ENCODE results near the gene TMPRSS5.
"Not testable (repeated sequence)": the region's sequence is repeated elsewhere in the genome, so short reads cannot be mapped to it uniquely, and the experiment has no call there.

TMPRSS5 gene

GRCh38 chr11:113673550-113674396 is 32.3 kb downstream of the TMPRSS5 start:
- H3K4me3 ChIP-seq (ENCODE audit: low read depth, low read length), result no peak overlapping the region
- DNase-seq (ENCODE audit: low read depth), result no peak

- DNase-seq (ENCODE audit: low read depth); H3K4me3 ChIP-seq (ENCODE audit: low read depth, low read length): not testable (repeated sequence)
These were observed 34.2 kb downstream of the TMPRSS5 start for GRCh38 chr11:113671914-113672313.

DNA sequence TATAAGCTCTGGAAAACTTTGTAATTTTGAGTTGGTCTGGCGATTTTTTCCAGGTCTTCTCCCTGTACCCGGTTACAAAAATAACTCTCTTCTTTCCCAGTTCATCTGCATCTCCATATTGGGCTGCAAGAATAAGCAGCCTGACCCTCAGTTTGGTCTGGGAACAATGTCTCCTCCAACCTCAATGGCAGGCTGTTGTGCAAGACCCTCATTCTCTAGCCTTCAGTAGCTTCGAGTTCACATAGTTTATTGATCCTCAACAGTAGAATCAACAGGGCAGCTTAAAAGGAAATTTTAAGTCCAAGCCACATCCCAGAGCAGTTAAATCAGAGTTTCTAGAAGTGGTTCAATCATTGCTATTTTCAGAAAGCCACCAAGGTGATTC is 35.3 kb downstream of the TMPRSS5 start:
- no peak overlapping the region for H3K4me3 ChIP-seq (ENCODE audit: low read depth, low read length)
- DNase-seq (ENCODE audit: low read depth), result no peak

DNA sequence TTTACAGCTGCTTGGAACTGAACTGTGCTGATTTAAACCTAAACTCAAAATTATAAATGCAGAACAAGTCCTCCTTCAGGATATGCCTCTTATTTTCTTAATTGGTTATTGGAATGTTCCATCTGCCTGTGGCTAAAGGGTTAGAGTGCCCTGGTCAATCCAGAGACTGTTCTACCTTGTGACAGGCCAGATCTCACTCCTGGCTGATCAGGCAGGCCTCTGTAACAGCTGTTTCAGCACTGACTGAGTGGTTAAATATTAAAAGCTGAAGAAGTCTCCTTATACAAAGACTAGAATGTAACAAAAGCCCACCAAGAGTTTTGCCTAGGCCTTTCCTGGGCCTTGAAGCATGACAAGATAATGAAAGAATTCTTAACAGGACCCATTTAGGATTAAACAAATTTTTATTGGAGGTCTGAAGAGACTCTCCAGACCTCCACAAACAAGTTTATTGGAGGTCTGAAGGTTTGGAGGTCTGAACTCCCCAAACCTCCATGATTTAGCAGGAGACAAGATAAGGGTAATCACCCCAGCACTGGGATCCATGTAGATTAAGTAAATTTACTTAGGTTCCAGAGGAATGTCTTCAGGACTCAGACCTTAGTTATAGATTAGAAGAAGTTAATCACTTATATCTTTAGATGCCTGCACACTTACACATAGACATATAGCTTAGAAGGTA is 35.8 kb downstream of the TMPRSS5 start:
- no peak overlapping the region for H3K4me3 ChIP-seq (ENCODE audit: low read depth, low read length)
- no peak for DNase-seq (ENCODE audit: low read depth)

DNA sequence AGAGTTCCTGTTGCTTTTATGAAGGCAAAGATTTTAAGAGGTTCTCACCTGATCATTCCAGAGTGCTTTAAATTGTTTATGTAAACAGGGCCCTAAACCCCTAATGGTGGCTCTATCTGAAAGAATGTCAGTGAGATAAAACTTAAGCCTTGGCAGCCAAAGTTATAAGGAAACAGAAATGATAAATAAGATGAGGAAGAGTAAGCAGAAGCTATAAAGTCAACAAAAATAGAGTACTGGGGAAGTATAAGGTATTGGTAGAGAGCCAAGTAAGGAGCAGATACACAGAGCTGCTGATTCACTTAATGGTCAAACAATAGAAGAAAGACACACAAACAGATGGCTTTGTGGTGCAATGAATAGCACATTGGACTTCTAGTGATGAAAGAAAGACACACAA is 37.9 kb downstream of the TMPRSS5 start:
- no peak overlapping the region for H3K4me3 ChIP-seq (ENCODE audit: low read depth, low read length)
- no peak for DNase-seq (ENCODE audit: low read depth)

DNA sequence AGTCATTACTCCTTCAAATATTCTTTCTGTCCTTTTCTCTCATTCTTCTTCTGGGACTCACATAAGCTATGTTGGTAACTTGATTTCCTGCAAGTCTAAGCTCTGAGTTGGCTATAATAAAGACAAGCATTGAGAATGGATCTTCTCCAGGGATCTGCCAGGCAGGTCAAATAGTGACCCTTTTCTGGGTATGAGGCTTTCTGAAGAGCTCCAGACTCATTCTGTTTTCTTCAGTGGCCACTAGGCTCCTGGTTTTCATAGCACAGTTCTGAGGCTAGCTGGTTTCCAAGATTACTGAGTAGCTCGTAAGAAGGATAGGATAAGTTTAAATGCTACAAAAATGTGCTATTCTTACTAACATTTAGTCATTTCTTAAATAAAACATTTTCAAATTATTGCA is 38.3 kb downstream of the TMPRSS5 start:
- H3K4me3 ChIP-seq (ENCODE audit: low read depth, low read length), result no peak overlapping the region
- DNase-seq (ENCODE audit: low read depth), result no peak

DNA sequence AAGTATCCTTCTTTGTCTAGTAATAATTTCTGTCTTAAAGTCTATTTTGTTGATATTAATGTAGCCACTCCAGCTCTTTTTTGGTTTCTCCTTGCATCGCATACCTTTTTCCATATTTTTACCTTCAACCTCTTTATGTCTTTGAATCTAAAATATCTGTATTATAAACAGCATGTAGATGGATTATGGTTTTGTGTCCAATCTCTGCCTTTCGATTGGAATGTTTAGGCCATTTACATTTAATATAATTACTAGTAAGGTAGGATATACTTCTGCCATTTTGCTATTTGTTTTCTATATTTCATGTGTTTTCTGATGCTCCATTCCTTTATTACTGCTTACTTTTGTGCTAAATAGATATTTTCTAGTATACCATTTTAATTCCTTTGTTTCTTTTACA is 39.5 kb downstream of the TMPRSS5 start:
- DNase-seq (ENCODE audit: low read depth), result no peak
- H3K4me3 ChIP-seq (ENCODE audit: low read depth, low read length), result no peak overlapping the region

- DNase-seq (ENCODE audit: low read depth), result no peak
- H3K4me3 ChIP-seq (ENCODE audit: low read depth, low read length), result no peak overlapping the region
These were observed 41.0 kb downstream of the TMPRSS5 start for GRCh38 chr11:113664981-113665710.

DNA sequence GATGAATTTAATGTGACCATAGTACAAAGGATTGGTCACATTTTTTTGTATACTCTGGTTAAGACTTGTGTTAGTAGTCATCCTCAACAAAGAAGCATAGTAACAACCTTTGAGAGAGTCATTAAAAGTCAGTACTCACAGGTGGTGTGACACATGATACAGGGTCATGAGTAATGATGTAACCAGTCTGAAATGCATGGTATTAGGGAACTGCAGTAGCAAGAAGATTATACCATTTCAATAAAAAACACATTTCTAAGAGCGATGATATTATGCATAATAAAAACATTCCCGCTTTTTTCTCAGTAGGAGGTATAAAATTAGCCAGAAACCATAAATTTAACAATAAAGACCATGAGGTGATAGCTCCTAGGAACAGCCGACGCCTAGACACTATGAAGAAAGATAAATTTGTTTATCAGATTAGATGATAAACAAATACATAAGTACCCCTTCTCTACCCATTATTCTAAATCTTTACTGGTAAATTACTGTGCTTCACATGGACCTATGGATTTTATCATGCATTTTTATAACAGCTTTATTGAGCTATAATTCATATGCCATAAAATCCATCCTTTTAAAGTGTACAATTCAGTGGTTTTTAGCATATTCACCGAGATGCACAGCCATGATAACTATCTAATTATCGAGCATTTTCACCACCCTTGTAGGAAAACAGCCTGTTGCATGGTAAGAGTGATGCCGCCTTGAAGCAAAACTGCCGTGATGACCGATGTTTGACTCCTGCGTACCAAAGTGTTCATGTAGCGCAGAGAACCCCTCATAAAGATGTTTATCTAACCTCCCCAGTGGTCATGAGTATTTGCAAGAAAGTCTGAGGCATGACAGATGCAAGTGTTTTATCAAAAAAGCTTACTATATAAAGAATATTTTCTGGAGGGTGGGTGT is 41.8 kb downstream of the TMPRSS5 start:
- DNase-seq (ENCODE audit: low read depth), result no peak
- no peak overlapping the region for H3K4me3 ChIP-seq (ENCODE audit: low read depth, low read length)

DNA sequence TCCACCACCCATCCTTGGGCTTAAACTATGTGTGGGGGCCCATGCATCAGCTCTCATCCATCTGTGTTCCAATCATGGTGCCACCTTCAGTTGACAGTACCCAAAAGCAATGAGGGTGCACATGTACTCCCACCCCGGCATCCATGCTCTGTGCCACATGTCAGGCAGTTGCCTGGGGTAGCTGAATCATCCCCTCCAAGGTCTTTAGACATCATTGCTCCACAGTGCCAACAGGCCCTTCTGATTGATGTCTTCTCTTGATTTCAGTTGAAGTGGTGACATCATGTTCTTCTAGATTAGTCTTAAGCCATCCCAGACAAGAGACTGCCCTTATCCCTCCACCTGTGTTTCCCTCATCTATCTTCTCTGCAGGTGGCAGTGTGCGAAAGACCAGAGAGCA is 42.5 kb downstream of the TMPRSS5 start:
- DNase-seq (ENCODE audit: low read depth), result no peak
- no peak overlapping the region for H3K4me3 ChIP-seq (ENCODE audit: low read depth, low read length)

- no peak overlapping the region for H3K4me3 ChIP-seq (ENCODE audit: low read depth, low read length)
- no peak for DNase-seq (ENCODE audit: low read depth)
These were observed 50.3 kb downstream of the TMPRSS5 start for GRCh38 chr11:113655771-113656170.

DNA sequence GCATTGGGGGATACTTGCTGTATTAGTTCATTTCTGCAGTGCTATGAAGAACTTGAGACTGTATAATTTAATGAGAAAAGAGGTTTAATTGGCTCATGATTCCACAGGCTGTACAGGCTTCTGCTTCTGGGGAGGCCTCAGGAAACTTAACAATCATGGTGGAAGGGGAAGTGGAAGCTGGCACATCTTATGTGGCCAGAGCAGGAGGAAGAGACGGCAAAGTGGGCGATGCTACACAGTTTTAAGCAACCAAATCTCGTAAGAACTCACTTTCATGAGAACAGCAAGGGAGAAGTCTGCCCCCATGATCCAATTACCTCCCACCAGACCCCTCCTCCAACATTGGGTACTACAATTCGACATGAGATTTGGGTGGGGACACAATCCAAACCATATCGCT is 55.1 kb downstream of the TMPRSS5 start:
- no peak for DNase-seq (ENCODE audit: low read depth)
- H3K4me3 ChIP-seq (ENCODE audit: low read depth, low read length), result no peak overlapping the region

DNA sequence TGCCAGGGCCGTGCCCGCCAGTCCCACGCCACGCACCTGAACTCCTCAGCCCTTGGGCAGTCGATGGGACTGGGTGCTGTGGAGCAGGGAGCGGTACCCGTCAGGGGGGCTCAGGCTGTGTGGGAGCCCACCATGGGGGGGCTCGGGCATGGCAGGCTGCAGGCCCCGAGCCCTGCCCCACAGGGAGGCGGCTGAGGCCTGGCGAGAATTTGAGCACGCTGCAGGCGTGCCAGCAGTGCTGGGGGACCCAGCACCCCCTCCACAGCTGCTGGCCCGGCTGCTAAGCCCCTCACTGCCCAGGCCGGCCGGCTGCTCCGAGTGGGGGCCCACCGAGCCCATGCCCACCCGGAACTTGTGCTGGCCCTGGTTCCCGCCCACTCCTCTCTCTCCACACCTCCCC is 56.8 kb downstream of the TMPRSS5 start:
- no peak for DNase-seq (ENCODE audit: low read depth)
- no peak overlapping the region for H3K4me3 ChIP-seq (ENCODE audit: low read depth, low read length)

GRCh38 chr11:113647856-113648255 is 58.3 kb downstream of the TMPRSS5 start:
- DNase-seq (ENCODE audit: low read depth), result no peak

GRCh38 chr11:113647108-113647507 is 59.0 kb downstream of the TMPRSS5 start:
- no peak for DNase-seq (ENCODE audit: low read depth)

More at GRCh38 chr11:113647856-113648255, 58.3 kb downstream of the TMPRSS5 start:
- no peak overlapping the region for H3K4me3 ChIP-seq (ENCODE audit: low read depth, low read length)

GRCh38 chr11:113645593-113646349 is 60.3 kb downstream of the TMPRSS5 start:
- DNase-seq (ENCODE audit: low read depth), result no peak
- no peak overlapping the region for H3K4me3 ChIP-seq (ENCODE audit: low read depth, low read length)

More at GRCh38 chr11:113647108-113647507, 59.0 kb downstream of the TMPRSS5 start:
- H3K4me3 ChIP-seq (ENCODE audit: low read depth, low read length), result no peak overlapping the region

DNA sequence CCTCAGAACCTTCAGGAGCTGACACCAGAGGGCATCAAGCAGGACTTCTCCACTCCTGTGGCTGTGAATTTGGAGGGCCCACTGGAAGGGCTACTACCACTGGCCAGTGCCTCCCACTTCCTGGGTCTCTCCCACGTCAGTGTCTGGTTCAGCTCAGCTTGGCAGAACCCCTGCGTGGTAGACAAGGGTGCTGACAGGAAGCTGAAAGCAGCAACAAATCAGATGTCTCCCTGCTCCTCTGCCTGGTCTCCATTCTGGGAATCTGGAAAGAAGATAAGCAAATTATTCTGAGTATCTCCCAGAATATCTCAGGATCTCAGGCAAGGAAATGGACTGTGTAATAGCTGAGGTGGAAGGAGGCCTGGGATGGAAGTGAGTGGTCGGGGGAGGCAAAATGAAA is 61.5 kb downstream of the TMPRSS5 start:
- H3K4me3 ChIP-seq (ENCODE audit: low read depth, low read length), result no peak overlapping the region
- no peak for DNase-seq (ENCODE audit: low read depth)

DNA sequence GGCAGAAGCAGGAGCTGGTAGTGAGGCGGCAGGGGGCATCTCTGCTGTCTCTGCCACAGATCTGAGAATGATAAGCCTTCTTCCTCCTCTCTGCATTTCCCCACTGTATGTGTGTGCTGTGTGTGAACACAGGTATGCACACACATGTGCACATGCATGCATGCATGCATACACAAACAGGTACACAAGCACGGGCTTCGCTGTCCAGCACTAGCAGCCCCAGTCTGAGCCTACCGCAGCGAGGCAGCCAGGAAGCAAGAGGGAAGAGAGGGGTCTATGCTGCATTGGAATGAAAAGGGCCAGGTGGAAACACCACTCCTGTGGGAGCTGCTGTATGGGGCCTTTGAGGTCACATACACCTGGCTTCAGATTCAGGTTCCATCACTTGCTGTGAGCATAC is 62.4 kb downstream of the TMPRSS5 start:
- no peak overlapping the region for H3K4me3 ChIP-seq (ENCODE audit: low read depth, low read length)

More for the DNA sequence above, 62.4 kb downstream of the TMPRSS5 start:
- DNase-seq (ENCODE audit: low read depth), result no peak

Measured in skeletal muscle cell (primary cell).